Hematopoietic multipotent progenitor cell (in vitro differentiated cells): ENCODE results near the gene MYMK. TPM values are rescaled to one million over a fixed set of nuclear protein-coding genes. Genes with fewer than 3 reads are reported as not detected.

Experiments used
- DNase-seq, 3 donors: peaks; one replicate each; pipeline ENCODE4 v3.0.0-alpha.2; 2011 to 2015; ENCODE audit warnings: low read depth in 2 of 3, low spot score in 2 of 3
- total RNA-seq: library from RNA; depleted of rRNA; stranded (reverse); fragments of >200 nt; gene quantifications from one replicate; pipeline ENCODE4 v1.2.3, GENCODE V29; 2012

MYMK gene
- total RNA-seq, 1 donor, result not detected

GRCh38 chr9:133520121-133520835, 4.5 kb downstream of the MYMK start:
- DNase-seq, result no peak

GRCh38 chr9:133519693-133520092, 5.1 kb downstream of the MYMK start:
- no peak for DNase-seq

GRCh38 chr9:133518706-133519449, 5.9 kb downstream of the MYMK start:
- DNase-seq, result no peak

- no peak for DNase-seq
Measured at GRCh38 chr9:133518200-133518599, 6.6 kb downstream of the MYMK start.

GRCh38 chr9:133517711-133518110, 7.0 kb downstream of the MYMK start:
- no peak for DNase-seq

GRCh38 chr9:133516961-133517350, 7.8 kb downstream of the MYMK start:
- no peak for DNase-seq

- DNase-seq, result no peak
Measured at GRCh38 chr9:133516256-133516960, 8.4 kb downstream of the MYMK start.

GRCh38 chr9:133515615-133516255, 9.0 kb downstream of the MYMK start:
- no peak for DNase-seq

GRCh38 chr9:133515240-133515610, 9.5 kb downstream of the MYMK start:
- no peak for DNase-seq

GRCh38 chr9:133514460-133515239, 10.1 kb downstream of the MYMK start:
- DNase-seq, result no peak

- DNase-seq, result no peak
Measured at GRCh38 chr9:133513214-133514100, 11.3 kb downstream of the MYMK start.

GRCh38 chr9:133512253-133513213, 12.2 kb downstream of the MYMK start:
- DNase-seq, result no peak

- DNase-seq, result no peak
Measured at GRCh38 chr9:133511607-133512006, 13.2 kb downstream of the MYMK start.

GRCh38 chr9:133510926-133511505, 13.7 kb downstream of the MYMK start:
- no peak for DNase-seq

GRCh38 chr9:133509179-133510083, 15.3 kb downstream of the MYMK start:
- peak in 2 of 3 donors; percentile 28 to 29 for DNase-seq

- no peak for DNase-seq
Measured at GRCh38 chr9:133508046-133508445, 16.7 kb downstream of the MYMK start.
